GM10248 (cell line): Measurements from ENCODE around the gene SLC37A1.
A peak's percentile ranks its signal among the peaks of the same experiment; 100 is the strongest.

ENCODE experiments used
- CTCF ChIA-PET: fragments of 300-600 bp; sonication (Branson Sonifier 250); formaldehyde crosslinking; extraction: SDS; loops from one replicate; lab custom pipeline; 2021; ENCODE audit warnings: antibody characterized with exemption; lab: Yijun Ruan, JAX
- POLR2A ChIA-PET: fragments of 350-650 bp; sonication (Branson Sonifier 250); formaldehyde crosslinking; extraction: SDS; loops from one replicate; lab custom pipeline; 2020; ENCODE audit warnings: antibody characterized with exemption; lab: Yijun Ruan, JAX
- DNase-seq: peaks from one replicate; pipeline ENCODE4 v3.0.0; 2012; ENCODE audit errors: extremely low spot score
- TF ChIP-seq, protein P1 (sequence below): IDR thresholded peaks from 2 replicates; pipeline ENCODE4 v1.5.1; 2012; ENCODE audit warnings: mild to moderate bottlenecking, low read depth; ENCODE audit errors: extremely low read depth, missing control alignments, control extremely low read depth

SLC37A1 gene

DNA sequence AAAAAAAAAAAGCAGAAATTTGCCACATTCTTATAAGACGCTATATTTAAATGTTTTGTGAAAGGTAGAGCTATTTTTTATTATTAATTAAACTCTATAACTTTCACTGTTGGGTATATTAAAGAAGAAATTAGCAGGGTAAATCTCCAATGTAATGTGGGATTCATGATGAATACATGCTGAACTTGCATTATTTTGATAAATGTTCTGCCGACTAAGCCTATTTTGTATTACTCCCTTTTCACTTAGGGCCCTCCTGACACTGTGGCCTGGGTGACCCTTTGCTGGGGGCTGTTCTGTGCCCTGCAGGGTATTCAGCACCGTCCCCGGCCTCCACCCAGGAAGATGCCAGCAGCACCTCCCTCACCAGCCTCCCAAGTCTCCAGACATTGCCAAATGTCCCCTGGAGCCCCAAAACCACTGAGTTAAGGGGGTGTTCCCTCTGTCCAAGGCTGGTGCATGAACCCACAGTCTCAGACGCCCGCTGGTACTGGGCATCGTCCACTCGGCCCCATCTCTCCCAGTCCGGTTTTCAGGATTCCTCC is 40.1 kb upstream of the SLC37A1 start:
- TF ChIP-seq, protein P1, sequence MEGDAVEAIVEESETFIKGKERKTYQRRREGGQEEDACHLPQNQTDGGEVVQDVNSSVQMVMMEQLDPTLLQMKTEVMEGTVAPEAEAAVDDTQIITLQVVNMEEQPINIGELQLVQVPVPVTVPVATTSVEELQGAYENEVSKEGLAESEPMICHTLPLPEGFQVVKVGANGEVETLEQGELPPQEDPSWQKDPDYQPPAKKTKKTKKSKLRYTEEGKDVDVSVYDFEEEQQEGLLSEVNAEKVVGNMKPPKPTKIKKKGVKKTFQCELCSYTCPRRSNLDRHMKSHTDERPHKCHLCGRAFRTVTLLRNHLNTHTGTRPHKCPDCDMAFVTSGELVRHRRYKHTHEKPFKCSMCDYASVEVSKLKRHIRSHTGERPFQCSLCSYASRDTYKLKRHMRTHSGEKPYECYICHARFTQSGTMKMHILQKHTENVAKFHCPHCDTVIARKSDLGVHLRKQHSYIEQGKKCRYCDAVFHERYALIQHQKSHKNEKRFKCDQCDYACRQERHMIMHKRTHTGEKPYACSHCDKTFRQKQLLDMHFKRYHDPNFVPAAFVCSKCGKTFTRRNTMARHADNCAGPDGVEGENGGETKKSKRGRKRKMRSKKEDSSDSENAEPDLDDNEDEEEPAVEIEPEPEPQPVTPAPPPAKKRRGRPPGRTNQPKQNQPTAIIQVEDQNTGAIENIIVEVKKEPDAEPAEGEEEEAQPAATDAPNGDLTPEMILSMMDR: no peak
- CTCF ChIA-PET: no interaction called here
- DNase-seq: no peak
- POLR2A ChIA-PET: no interaction called here

DNA sequence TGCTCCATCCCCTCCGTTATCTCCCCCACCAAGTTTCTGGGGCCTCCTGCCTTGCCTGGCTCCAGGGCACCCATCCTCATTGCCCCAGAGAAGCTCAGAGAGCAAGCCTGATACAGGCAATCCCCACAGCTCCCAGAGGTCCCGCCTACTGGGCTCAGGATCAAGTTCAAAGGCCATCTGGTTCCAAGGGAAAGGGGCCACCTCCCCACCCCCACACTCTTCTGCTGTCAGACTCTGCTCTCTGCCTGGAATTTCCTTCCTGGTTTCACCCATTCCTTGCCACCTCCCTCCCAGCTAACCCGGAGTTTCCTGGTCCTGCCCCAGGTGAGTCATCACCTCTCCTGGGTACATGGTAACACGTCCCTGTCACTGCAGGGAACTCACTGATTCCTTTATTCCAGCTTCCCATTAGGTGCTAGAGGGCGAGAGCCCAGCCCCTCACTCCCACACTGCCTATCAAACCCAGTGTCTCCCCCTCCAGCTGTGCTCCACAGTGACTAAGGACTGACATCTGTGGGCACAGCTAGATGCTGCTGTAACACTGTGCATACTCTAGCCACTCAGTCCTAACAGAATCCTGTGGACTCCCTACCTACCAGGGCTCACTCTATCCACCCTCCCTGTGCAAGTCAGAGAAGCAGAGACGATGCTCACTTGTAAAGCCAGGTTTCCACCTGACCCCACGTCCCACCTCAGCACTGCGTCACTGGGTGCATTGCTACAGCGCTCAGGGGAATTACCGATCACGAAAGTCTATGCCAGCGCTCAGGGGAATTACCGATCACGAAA is 39.4 kb upstream of the SLC37A1 start:
- peak; percentile 61 for DNase-seq
- TF ChIP-seq, protein P1: no peak
- ChIA-PET POLR2A (no interaction called here), CTCF (no interaction called here)

DNA sequence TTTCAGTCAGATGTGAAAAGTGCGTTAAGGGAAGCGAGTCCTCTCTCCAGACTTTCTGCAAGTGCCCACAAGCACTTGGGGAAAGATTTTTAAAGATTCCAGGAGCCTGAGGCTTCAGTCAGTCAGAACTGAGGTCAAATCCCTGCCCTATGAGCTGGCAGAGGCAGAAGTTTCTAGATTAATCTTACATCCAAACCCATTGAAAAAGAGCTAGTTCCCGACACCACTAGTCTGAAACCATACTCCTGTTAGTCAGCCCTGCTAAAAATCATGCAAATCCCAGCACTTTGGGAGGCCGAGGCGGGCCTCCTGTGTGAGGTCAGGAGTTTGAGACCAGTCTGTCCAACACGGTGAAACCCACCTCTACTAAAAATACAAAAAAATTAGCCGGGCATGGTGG is 38.6 kb upstream of the SLC37A1 start:
- no peak for DNase-seq
- CTCF ChIA-PET: no interaction called here
- POLR2A ChIA-PET: no interaction called here
- TF ChIP-seq, protein P1: no peak

DNA sequence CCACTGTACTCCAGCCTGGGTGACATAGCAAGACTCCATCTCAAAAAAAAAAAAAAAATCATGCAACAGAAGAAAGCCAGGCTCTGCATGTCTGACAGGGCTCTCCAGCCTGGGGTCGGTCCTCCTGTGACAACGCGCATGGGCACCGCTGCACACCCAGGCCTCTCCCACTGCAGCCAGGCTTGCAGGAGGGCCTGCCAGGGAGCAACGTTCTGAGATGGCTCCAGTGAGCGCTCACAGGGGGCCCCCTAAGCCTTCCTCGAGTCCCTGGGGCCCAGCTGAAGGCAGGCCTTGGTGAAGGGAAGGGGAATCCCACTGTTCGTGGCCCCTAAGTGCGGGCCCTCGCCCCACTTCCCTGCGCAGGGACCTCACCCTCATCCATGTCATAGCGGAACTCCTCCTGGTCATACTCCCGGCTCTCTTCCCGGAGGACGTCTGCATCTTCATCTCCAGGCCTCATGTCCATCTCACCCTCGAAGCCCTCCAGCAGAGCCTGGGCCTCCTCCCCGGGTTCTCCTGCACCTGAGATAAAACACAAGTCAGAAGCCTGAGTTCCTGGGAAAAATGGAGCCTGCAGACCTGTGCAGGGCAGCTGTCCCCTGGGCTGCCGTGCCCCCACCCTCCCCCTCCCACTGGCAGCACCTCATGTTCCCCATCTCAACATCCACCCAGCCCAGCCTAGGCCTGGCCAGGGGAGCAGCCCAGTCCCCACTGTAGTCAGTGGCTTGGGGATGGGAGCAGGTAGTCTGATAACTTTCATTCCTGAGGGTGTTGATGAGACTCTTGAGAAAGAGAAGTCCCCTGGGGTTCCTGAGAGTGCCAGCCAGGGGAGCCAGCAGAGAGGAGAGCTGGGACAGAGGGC is 37.9 kb upstream of the SLC37A1 start:
- TF ChIP-seq, protein P1: no peak
- no peak for DNase-seq
- ChIA-PET CTCF (no interaction called here), POLR2A (no interaction called here)

DNA sequence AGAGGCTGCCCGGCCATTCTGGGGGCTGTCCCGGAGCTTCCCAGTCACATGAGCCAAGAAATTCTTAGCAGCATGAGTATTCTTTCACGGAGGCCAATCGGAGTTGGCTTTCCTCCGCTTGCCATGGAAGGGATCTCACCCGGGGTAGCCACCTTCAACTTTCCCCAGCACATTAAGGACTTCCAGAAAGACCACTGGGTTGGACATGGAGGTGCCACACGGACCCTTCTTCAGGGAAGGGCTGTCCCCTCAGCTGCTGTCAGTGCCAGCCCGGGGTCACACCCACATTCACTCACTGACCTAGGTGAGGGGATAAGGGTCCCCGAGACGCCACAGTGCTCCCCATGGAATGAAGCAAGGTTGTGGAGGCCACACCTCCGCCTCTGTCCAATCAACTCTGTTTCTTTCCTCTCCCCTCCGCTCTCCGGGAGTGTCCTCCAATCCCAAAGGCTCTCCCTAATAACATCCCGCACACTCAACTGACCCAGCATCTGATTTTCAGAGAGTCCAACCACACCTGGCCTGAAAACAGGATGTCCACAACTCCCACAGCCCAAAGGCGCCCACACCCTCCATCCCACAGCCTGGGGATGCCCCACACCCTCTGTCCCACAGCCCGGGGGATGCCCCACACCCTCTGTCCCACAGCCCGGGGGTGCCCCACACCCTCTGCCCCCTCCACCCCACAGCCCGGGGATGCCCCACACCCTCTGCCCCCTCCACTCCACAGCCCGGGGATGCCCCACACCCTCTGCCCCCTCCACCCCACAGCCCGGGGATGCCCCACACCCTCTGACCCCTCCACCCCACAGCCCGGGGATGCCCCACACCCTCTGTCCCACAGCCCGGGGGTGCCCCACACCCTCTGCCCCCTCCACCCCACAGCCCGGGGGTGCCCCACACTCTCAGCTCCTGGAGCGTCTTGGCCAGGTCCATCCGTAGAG is 37.0 kb upstream of the SLC37A1 start:
- ChIA-PET POLR2A (no interaction called here), CTCF (interaction anchor here (1.1 to 2.6 kb wide), 3 partner anchors 11 to 22 kb away, joined by 3 to 12 read pairs (median 5); partner anchors contain the start of gene RSPH1)
- TF ChIP-seq, protein P1: no peak
- no peak for DNase-seq
